K562 treated with DMSO at 1 percent for 24 hours (cell line): ENCODE data around the gene RNFT1. TPM values are rescaled to one million over a fixed set of nuclear protein-coding genes. Genes with fewer than 3 reads are reported as not detected.

Experiments
- total RNA-seq: library from RNA; unstranded; fragments of 300-600 nt; gene quantifications from 2 replicates; pipeline ENCODE4 v1.2.3, GENCODE V29; 2022; ENCODE audit warnings: low read depth; ENCODE audit not compliant: insufficient read depth

The RNFT1 gene, protein sequence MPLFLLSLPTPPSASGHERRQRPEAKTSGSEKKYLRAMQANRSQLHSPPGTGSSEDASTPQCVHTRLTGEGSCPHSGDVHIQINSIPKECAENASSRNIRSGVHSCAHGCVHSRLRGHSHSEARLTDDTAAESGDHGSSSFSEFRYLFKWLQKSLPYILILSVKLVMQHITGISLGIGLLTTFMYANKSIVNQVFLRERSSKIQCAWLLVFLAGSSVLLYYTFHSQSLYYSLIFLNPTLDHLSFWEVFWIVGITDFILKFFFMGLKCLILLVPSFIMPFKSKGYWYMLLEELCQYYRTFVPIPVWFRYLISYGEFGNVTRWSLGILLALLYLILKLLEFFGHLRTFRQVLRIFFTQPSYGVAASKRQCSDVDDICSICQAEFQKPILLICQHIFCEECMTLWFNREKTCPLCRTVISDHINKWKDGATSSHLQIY
- 17.2 and 18.1 TPM in 2 replicates for total RNA-seq

DNA sequence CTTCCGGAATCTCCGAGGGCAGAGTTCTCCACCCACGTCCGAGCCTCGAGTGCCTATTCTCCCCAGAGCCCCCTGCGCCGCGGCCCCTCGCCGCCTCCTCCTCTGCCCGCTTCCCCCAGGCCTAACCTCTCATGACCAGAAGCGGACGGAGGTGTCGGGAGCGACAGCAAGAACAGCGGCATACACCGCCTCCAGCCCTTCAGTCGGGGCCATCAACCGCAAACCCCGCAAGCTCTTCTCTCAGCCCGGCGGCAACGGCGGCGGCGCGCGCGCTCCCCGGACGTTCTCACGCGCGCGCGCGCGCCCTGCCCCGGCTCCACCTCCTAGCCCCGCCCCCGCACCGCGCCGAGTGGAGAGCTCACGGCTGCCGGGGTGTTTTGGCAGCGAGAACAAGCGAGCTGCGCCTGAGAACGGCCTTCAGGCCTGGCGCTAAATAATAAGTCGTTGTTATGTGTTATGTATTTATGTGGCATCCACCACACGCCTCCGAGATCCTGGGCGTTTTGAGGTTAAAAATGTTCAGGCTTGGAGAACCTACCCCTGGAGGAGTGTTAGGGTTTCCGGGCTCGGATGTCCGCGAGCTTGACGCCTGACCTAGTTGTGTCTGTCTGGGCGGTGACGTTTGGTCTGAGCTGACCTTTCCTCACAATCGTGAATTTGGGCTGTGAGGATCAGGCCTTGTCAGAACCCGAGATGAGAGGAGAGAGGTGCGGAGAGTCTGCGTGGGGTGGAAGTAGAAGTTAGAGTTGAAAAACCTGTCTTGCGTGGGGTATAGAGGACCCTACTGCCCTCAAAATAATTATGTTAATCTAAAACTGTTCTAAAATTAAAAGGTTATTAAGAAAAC lies at the start of gene RNFT1:
TSS of gene RNFT1 (minus strand) at position 259 of the 847 bp plus-strand sequence. CDS start at position 182, 77 bp downstream.

Other genes with a start within 250 kb of the RNFT1 start
- 15.1 and 16.7 TPM in 2 replicates for gene TUBD1, start 71.8 kb downstream of the RNFT1 start, total RNA-seq
- gene RPS6KB1, start 71.6 kb downstream of the RNFT1 start, total RNA-seq: 20.0 and 22.4 TPM in 2 replicates
- gene HEATR6, start 114.2 kb upstream of the RNFT1 start, total RNA-seq: 14.7 and 19.1 TPM in 2 replicates
- not detected in 2 replicates for gene CA4, start 185.2 kb upstream of the RNFT1 start, total RNA-seq